GM10266 (cell line): Measurements from ENCODE around the gene MAGI3.

Experiments
- DNase-seq: peaks from one replicate; pipeline ENCODE4 v3.0.0; 2012; ENCODE audit errors: extremely low spot score
- CTCF ChIP-seq: IDR thresholded peaks from 2 replicates; pipeline ENCODE4 v1.5.1; 2012; ENCODE audit warnings: mild to moderate bottlenecking, low read depth; ENCODE audit not compliant: control insufficient read depth, insufficient read depth; ENCODE audit errors: missing control alignments

The MAGI3 gene

DNA sequence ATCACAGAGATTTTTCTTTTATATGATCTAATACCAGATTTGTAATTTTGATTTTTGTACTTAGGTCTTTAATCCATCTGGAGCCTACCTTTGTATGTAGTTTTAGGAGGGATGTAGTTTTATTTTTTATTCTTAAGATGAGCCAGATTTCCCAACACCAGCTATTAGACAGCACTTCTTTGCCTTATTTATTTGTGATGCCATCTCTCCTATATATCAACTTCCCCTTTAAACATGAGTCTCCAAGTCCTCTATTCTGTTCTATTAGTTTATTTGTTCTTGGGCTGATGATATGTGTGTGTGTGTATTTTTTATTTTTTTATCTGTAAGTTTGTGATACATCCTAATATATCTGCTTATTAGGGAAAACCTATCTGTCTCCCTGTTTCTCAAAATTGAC, 274.8 kb downstream of the MAGI3 start:
- TF ChIP-seq CTCF = no peak
- DNase-seq = no peak

GRCh38 chr1:113666126-113666525, 275.8 kb downstream of the MAGI3 start:
- no peak for TF ChIP-seq CTCF

DNA sequence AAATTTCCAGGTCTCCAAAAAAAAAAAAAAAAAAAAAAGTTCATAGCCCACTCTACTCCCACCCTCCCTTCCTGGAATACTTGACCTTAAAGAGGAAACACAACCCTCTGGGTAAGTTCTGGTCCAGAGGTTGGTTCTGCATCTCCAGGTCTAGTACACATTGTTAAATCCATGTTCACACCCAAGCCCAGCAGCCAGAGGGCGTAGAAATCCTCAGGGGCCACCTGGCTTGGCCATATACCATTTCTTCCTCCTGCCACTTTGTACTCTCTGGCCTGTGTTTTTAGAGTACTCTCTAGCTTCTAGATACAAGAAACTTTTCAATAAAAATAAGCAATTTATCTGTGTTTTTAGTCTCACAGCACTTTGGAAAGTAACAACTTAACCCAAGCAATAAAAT, 279.7 kb downstream of the MAGI3 start:
- peak; percentile 7 for TF ChIP-seq CTCF
- DNase-seq = no peak

More at GRCh38 chr1:113666126-113666525, 275.8 kb downstream of the MAGI3 start:
- DNase-seq = no peak

GRCh38 chr1:113670650-113671049, 280.3 kb downstream of the MAGI3 start:
- no peak for TF ChIP-seq CTCF
- no peak for DNase-seq

DNA sequence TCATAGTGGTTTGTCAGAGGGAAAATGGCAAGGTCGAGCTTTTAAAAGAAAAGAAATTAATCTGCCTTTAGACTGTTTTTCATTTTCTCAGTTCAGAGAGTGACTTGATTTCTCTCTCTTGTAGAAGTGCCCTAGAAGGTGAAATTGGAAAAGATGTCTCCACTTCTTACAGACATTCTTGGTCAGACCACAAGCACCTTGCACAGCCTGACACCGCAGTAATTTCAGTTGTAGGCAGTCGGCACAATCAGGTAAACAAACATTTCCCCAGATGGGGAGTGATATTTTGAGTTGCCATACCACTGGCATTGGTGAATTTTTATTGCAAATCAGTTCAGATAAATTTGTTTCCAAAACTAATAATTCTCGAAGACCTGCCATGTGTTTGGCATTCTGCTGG, 282.2 kb downstream of the MAGI3 start:
- DNase-seq = no peak
- TF ChIP-seq CTCF = no peak

GRCh38 chr1:113674591-113674990, 284.3 kb downstream of the MAGI3 start:
- TF ChIP-seq CTCF = no peak
- no peak for DNase-seq

DNA sequence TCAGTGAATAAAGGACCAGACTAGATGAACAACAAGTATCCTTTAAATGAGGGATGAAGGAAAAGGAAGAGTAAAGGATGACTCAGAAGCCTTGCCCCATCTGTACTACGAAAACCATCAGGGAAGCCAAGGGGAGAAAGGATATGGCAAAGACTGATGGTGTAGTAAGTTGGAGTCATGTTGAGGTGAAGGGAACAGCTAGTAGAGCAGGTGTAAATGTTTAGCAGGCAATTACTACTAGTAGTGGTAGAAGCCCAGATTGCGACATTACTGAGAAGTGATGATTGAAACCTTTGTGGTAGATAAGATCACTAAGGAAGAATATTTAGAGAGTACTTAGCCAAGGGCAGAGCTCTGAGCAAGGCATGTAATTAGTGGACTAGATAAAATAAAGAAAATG, 285.0 kb downstream of the MAGI3 start:
- TF ChIP-seq CTCF = no peak
- DNase-seq = no peak
